ENCODE results near the gene POC1A. TPM values are rescaled to one million over a fixed set of nuclear protein-coding genes. Genes with fewer than 3 reads are reported as not detected.
A peak's percentile ranks its signal among the peaks of the same experiment; 100 is the strongest.

Gene POC1A
- total RNA-seq, 2 experiments from 2014 or later, result 23.4 to 26.1 TPM

- no peak for ATAC-seq
Measured at GRCh38 chr3:52089691-52090090, 64.5 kb downstream of the POC1A start.

GRCh38 chr3:52088445-52089367 lies 65.5 kb downstream of the POC1A start:
- Mint-ChIP-seq H3K27me3 (no peaks in the 10 kb centered on the region), H3K9me3 (ENCODE audit: low read depth) (no peaks in the 10 kb centered on the region), H3K4me3 (no peak overlapping the region), H3K4me1 (peaks cover 19% of the 10 kb centered on the region), H3K36me3 (ENCODE audit: low read depth) (no peaks in the 10 kb centered on the region), H3K27ac (no peak overlapping the region)
- CTCF ChIA-PET, result interaction anchor here (0.6 to 0.8 kb wide), 2 partner anchors 13 to 84 kb away, joined by 3 read pairs; no protein-coding TSS in a partner anchor
- no peak for ATAC-seq
- peak; percentile 17 for DNase-seq
- intact Hi-C loops (cut with DNase I, micrococcal nuclease), result no loop called here
- POLR2A ChIA-PET, result interaction anchor here (0.7 kb wide), 1 partner anchor 130 kb away, joined by 3 read pairs; no protein-coding TSS in a partner anchor

More at GRCh38 chr3:52089691-52090090, 64.5 kb downstream of the POC1A start:
- no peaks in the 10 kb centered on the region for H3K27me3 Mint-ChIP-seq
- no peaks in the 10 kb centered on the region for H3K36me3 Mint-ChIP-seq (ENCODE audit: low read depth)
- H3K4me1 Mint-ChIP-seq, result peaks cover 19% of the 10 kb centered on the region
- DNase-seq, result no peak
- H3K4me3 Mint-ChIP-seq, result no peak overlapping the region
- POLR2A ChIA-PET, result no interaction called here
- CTCF ChIA-PET, result no interaction called here
- intact Hi-C loops (cut with DNase I, micrococcal nuclease), result no loop called here
- H3K27ac Mint-ChIP-seq, result no peak overlapping the region
- no peaks in the 10 kb centered on the region for H3K9me3 Mint-ChIP-seq (ENCODE audit: low read depth)

GRCh38 chr3:52087731-52088130 lies 66.5 kb downstream of the POC1A start:
- peaks cover 19% of the 10 kb centered on the region for H3K4me1 Mint-ChIP-seq
- ATAC-seq (no peak), DNase-seq (no peak)
- POLR2A ChIA-PET, result interaction anchor here (0.6 kb wide), 1 partner anchor 10 kb away, joined by 3 read pairs; no protein-coding TSS in a partner anchor
- no peak overlapping the region for H3K27ac Mint-ChIP-seq
- no peaks in the 10 kb centered on the region for H3K9me3 Mint-ChIP-seq (ENCODE audit: low read depth)
- CTCF ChIA-PET, result interaction anchor here (0.6 to 1.4 kb wide), 6 partner anchors 10 to 423 kb away, joined by 3 to 5 read pairs (median 3); no protein-coding TSS in a partner anchor
- H3K36me3 Mint-ChIP-seq (ENCODE audit: low read depth), result no peaks in the 10 kb centered on the region
- intact Hi-C loops (cut with DNase I, micrococcal nuclease), result no loop called here
- no peaks in the 10 kb centered on the region for H3K27me3 Mint-ChIP-seq
- H3K4me3 Mint-ChIP-seq, result no peak overlapping the region

- H3K4me1 Mint-ChIP-seq, result peaks cover 19% of the 10 kb centered on the region
- POLR2A ChIA-PET, result no interaction called here
- H3K27ac Mint-ChIP-seq, result peak overlapping the region; percentile 48
- H3K9me3 Mint-ChIP-seq (ENCODE audit: low read depth), result no peaks in the 10 kb centered on the region
- H3K4me3 Mint-ChIP-seq, result no peak overlapping the region
- no peaks in the 10 kb centered on the region for H3K27me3 Mint-ChIP-seq
- intact Hi-C loops (cut with DNase I, micrococcal nuclease), result no loop called here
- ATAC-seq (no peak), DNase-seq (no peak)
- CTCF ChIA-PET, result interaction anchor here (0.6 to 1.4 kb wide), 6 partner anchors 11 to 423 kb away, joined by 3 to 5 read pairs (median 3); no protein-coding TSS in a partner anchor
- no peaks in the 10 kb centered on the region for H3K36me3 Mint-ChIP-seq (ENCODE audit: low read depth)
Measured at GRCh38 chr3:52086976-52087663, 67.1 kb downstream of the POC1A start.

DNA sequence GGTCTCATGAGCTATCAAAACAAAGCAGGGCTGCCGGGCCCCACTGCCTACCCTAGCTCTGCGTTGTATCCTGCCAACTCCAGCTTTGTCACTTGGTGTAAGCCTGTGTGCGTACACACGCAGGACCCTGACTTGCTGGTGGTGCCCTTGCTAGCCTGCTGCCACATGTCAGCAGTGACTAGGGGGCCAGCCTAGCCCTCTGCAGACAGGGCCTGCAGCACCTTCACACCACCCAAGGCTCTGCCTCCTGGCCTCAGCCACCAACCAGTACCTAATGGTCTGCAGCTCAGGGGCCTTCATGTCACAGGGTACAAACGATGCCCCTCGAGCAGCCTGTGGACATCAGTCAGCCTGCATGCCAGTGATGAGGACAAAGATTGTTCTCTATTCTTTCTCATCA lies 67.8 kb downstream of the POC1A start:
- H3K36me3 Mint-ChIP-seq (ENCODE audit: low read depth), result no peaks in the 10 kb centered on the region
- H3K27ac Mint-ChIP-seq, result no peak overlapping the region
- no peak for ATAC-seq

GRCh38 chr3:52085681-52086282 lies 68.4 kb downstream of the POC1A start:
- ATAC-seq (peak; percentile 32), DNase-seq (peak; percentile 17)
- ChIA-PET POLR2A (no interaction called here), CTCF (interaction anchor here (0.6 to 1.3 kb wide), 2 partner anchors 8 to 17 kb away, joined by 3 to 4 read pairs; no protein-coding TSS in a partner anchor)
- H3K36me3 Mint-ChIP-seq (ENCODE audit: low read depth), result no peaks in the 10 kb centered on the region
- no peak overlapping the region for H3K4me3 Mint-ChIP-seq
- peak overlapping the region; percentile 66 for H3K27ac Mint-ChIP-seq
- intact Hi-C loops (cut with DNase I, micrococcal nuclease), result no loop called here
- no peaks in the 10 kb centered on the region for H3K27me3 Mint-ChIP-seq
- H3K4me1 Mint-ChIP-seq, result peaks cover 19% of the 10 kb centered on the region
- no peaks in the 10 kb centered on the region for H3K9me3 Mint-ChIP-seq (ENCODE audit: low read depth)

More for the DNA sequence above, 67.8 kb downstream of the POC1A start:
- intact Hi-C loops (cut with DNase I, micrococcal nuclease), result no loop called here
- ChIA-PET CTCF (interaction anchor here (0.9 to 1.4 kb wide), 3 partner anchors 15 to 85 kb away, joined by 3 to 5 read pairs (median 4); no protein-coding TSS in a partner anchor), POLR2A (no interaction called here)
- no peak for DNase-seq
- no peak overlapping the region for H3K4me3 Mint-ChIP-seq
- H3K27me3 Mint-ChIP-seq, result no peaks in the 10 kb centered on the region
- H3K4me1 Mint-ChIP-seq, result peaks cover 19% of the 10 kb centered on the region
- H3K9me3 Mint-ChIP-seq (ENCODE audit: low read depth), result no peaks in the 10 kb centered on the region

DNA sequence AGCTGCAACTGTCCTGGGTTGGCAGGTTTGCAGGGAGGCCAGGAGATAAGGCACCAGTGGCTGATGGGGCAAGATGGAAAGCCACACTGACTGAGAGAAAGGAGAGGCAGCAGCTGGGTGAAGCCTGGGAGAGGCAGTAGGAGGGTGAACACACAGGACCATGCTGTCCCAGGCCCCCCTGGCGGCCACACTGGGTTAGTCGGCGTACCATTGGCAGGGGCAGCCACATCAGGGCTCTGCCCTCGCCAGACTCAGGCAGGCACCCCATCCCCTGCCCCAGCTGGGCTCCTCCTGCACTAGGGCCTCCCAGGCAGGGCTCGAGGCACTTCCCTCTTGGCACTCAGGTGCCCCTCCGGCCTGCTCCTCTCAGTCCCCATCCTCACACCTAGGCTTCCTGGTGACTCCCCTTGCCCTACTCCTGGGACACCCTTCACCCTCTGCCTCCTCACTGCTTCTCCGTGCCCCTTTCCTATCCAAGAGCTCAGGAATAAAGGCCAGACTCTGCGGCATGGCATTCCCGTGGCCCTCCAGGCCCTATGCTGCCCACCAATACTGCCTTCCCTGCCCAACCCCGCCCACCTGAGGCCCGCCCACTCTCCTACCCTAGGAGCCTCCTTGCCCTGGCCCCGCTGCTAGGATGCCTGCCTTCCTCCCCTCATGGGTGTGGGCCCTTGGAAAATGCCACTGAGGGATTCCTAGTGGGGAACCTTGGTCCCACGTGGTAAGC lies 69.1 kb downstream of the POC1A start:
- intact Hi-C loops (cut with DNase I, micrococcal nuclease), result no loop called here
- ATAC-seq, result no peak
- CTCF ChIA-PET, result interaction anchor here (0.6 to 0.8 kb wide), 3 partner anchors 9 to 266 kb away, joined by 3 to 4 read pairs (median 3); no protein-coding TSS in a partner anchor
- no peak for DNase-seq
- Mint-ChIP-seq H3K36me3 (ENCODE audit: low read depth) (no peaks in the 10 kb centered on the region), H3K27ac (no peak overlapping the region), H3K4me1 (peaks cover 19% of the 10 kb centered on the region), H3K4me3 (no peak overlapping the region), H3K27me3 (no peaks in the 10 kb centered on the region), H3K9me3 (ENCODE audit: low read depth) (no peaks in the 10 kb centered on the region)
- POLR2A ChIA-PET, result interaction anchor here (1.1 kb wide), 1 partner anchor 357 kb away, joined by 3 read pairs; no protein-coding TSS in a partner anchor

- Mint-ChIP-seq H3K27ac (no peak overlapping the region), H3K4me1 (peaks cover 19% of the 10 kb centered on the region), H3K27me3 (no peaks in the 10 kb centered on the region), H3K9me3 (ENCODE audit: low read depth) (no peaks in the 10 kb centered on the region), H3K4me3 (no peak overlapping the region), H3K36me3 (ENCODE audit: low read depth) (no peaks in the 10 kb centered on the region)
- intact Hi-C loops (cut with DNase I, micrococcal nuclease), result no loop called here
- no peak for ATAC-seq
- POLR2A ChIA-PET, result interaction anchor here (1.1 kb wide), 1 partner anchor 357 kb away, joined by 3 read pairs; no protein-coding TSS in a partner anchor
- CTCF ChIA-PET, result interaction anchor here (0.7 to 0.8 kb wide), 2 partner anchors 83 to 266 kb away, joined by 3 to 4 read pairs; no protein-coding TSS in a partner anchor
- no peak for DNase-seq
Measured at GRCh38 chr3:52084216-52084945, 69.8 kb downstream of the POC1A start.

DNA sequence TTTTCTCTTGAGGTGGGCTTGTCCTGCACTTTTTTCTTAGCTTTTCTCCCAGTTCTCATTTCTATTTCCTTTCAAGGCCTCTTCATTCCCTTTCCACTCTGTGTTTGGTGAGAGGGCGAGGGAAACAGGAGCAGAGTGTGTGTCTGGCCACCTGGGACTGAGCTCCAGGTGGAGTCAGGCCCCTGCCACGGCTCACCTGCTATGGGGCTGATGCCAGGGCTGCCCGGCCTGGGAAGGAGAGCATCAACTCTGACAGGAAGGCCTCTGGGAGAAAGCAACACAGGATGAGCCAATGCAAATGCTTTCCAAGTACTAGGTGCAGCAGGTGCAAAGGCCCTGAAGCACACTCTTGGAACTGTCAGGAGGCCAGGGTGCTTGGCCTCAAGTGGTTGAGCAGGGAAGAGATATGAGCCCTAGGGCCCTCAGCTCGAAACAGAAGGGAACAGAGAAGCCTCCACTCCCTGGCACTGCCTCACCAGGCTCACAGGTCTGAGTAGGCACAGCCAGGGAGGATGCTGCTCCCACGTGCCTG lies 70.6 kb downstream of the POC1A start:
- ChIA-PET POLR2A (interaction anchor here (0.7 kb wide), 1 partner anchor 55 kb away, joined by 4 read pairs; no protein-coding TSS in a partner anchor), CTCF (no interaction called here)
- no peaks in the 10 kb centered on the region for H3K27me3 Mint-ChIP-seq
- intact Hi-C loops (cut with DNase I, micrococcal nuclease), result no loop called here
- peaks cover 19% of the 10 kb centered on the region for H3K4me1 Mint-ChIP-seq
- no peaks in the 10 kb centered on the region for H3K36me3 Mint-ChIP-seq (ENCODE audit: low read depth)
- H3K9me3 Mint-ChIP-seq (ENCODE audit: low read depth), result no peaks in the 10 kb centered on the region
- DNase-seq, result no peak
- ATAC-seq, result no peak
- no peak overlapping the region for H3K27ac Mint-ChIP-seq
- no peak overlapping the region for H3K4me3 Mint-ChIP-seq

GRCh38 chr3:52082951-52083350 lies 71.3 kb downstream of the POC1A start:
- no peaks in the 10 kb centered on the region for H3K36me3 Mint-ChIP-seq (ENCODE audit: low read depth)
- no peak for DNase-seq
- intact Hi-C loops (cut with DNase I, micrococcal nuclease), result no loop called here
- POLR2A ChIA-PET, result no interaction called here
- no peaks in the 10 kb centered on the region for H3K9me3 Mint-ChIP-seq (ENCODE audit: low read depth)
- CTCF ChIA-PET, result no interaction called here
- H3K27ac Mint-ChIP-seq, result no peak overlapping the region
- H3K4me1 Mint-ChIP-seq, result peaks cover 19% of the 10 kb centered on the region
- H3K27me3 Mint-ChIP-seq, result no peaks in the 10 kb centered on the region
- ATAC-seq, result no peak
- H3K4me3 Mint-ChIP-seq, result no peak overlapping the region
